Retina (tissue), 1 donor: ENCODE measurements around the gene CCDC63.
A peak's percentile ranks its signal among the peaks of the same experiment; 100 is the strongest.

Experiments
- DNase-seq: peaks from one replicate; pipeline ENCODE4 v3.0.0-alpha.2; 2016

CCDC63 gene

DNA sequence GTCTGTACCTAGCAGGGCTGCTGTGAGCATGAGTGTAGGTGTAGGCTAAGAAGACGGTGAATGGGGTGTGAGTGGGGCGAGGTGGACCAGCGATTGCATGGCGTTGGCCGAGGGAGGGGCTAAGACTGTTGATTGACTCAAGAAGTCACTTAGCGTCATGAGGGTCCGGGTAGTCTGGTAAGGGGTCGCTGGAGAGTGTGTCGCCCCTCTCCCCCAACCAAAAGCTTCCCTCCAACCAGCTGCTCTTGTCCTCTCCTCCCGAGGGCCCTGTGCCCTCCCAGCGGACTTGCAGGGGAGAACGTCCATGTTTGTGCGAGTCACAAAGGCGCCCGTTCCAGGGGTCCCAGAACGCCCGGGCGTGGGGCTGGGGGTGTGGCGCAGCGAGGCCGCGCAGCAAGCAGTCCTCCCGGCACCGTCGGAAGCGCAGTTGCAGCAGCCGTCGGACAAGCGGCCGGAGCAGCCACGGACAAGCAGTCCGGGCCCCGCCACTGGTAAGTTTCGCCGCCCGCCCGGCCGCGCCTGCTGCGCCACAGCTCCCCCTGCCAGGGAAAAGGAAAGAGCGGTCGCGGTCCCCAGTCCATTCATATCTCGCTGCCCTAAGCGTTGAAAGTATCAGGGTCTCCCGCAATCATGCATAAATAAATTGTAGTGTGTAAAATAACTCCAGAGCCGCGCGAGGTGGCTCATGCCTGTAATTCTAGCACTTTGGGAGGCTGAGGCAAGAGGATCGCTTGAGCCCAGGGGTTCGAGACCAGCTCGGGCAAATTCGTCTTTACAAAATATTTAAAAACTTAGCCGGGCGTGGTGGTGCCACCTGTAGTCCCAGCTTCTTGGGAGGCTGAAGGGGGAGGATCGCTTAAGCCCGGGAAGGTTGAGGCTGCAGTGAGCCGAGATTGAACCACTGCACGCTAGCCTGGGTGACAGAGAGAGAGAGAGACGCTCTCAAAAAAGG is at the start of gene CCDC63:
Gene CCDC63 (plus strand): TSS at position 373 of the 952 bp plus-strand sequence. CDS start 5,968 bp downstream, outside the sequence.
- peak; percentile 82 for DNase-seq

DNA sequence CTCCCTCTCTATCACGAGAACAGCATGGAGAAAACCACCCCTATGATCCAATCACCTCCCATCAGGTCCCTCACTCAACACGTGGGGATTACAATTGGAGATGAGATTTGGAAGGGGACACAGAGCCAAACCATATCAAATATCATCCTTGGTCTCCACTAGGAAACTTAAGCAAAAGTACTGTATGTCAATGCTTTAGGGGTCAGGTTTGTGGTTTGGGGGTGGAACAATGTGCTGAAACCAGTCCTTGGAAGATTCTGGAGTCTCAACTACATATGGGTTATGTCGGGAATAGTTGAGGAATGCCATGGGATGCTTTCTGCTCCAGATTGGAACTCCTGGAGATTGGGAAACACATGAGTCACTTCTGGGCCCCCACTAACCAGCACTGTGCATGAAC is 48.3 kb upstream of the CCDC63 start:
- no peak for DNase-seq

DNA sequence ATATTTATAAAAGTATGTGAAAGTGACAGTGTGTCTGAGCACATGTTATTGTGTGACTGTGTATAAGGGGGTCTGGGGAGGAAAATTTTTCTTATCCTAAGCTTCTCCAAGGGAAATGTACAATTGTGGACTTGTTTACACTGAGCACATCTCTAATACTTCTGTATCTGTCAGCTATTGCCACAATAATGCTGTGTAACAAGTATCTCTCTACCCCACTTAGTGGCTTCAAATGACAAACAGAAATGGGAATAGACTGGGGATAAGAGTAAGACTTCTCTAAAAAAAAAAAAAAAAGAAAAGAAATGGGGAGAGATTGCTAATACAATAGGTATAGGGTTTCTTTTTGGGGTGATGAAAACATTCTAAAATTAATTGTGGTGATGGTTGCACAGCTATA is 44.3 kb upstream of the CCDC63 start:
- DNase-seq = no peak

GRCh38 chr12:110804406-110804805 is 42.4 kb upstream of the CCDC63 start:
- no peak for DNase-seq

- no peak for DNase-seq
Measured at GRCh38 chr12:110807640-110808039, 39.1 kb upstream of the CCDC63 start.

- no peak for DNase-seq
Measured at GRCh38 chr12:110809149-110809548, 37.6 kb upstream of the CCDC63 start.

- no peak for DNase-seq
Measured at GRCh38 chr12:110811972-110812371, 34.8 kb upstream of the CCDC63 start.

- no peak for DNase-seq
Measured at GRCh38 chr12:110813285-110813684, 33.5 kb upstream of the CCDC63 start.

- DNase-seq = no peak
Measured at GRCh38 chr12:110813756-110814155, 33.0 kb upstream of the CCDC63 start.

DNA sequence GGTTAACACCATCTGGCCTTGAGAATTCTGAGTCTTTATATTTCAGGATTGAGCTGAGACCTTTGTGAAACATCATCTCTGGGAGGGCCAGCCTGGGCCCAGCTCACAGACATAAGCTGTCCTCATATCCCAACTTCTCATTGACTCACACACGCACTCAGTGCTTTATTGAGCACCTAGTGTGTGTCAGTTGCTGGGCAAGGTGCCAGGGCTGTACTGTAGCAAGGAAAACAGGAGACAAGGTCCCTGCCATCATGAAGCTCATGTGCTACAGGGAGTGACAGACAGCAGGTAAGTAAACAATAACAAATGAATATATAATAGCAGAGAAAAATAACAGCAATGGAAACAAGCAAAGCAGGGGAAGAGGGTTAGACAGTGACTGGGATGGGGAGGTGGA is 30.5 kb upstream of the CCDC63 start:
- DNase-seq = no peak

GRCh38 chr12:110816779-110817178 is 30.0 kb upstream of the CCDC63 start:
- DNase-seq = no peak

DNA sequence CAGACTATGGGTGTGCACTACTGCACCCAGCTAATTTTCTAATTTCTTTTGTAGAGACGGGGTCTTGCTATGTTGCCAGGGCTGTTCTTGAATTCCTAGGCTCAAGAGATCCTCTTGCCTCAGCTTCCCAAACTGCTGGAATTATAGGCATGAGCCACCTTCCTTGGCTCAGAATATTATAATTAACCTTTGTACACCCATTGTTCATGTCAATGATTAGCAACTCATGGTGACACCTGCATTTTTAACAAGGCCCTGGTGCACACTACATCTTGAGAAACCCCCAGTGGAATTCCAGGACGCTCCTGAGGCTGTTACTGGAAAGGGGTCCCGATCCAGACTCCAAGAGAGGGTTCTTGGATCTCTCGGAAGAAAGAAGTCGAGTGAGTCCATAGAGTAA is 28.3 kb upstream of the CCDC63 start:
- DNase-seq = no peak

GRCh38 chr12:110819150-110819549 is 27.6 kb upstream of the CCDC63 start:
- DNase-seq = no peak

GRCh38 chr12:110819646-110820045 is 27.1 kb upstream of the CCDC63 start:
- DNase-seq = no peak

GRCh38 chr12:110821917-110822316 is 24.9 kb upstream of the CCDC63 start:
- DNase-seq = no peak

DNA sequence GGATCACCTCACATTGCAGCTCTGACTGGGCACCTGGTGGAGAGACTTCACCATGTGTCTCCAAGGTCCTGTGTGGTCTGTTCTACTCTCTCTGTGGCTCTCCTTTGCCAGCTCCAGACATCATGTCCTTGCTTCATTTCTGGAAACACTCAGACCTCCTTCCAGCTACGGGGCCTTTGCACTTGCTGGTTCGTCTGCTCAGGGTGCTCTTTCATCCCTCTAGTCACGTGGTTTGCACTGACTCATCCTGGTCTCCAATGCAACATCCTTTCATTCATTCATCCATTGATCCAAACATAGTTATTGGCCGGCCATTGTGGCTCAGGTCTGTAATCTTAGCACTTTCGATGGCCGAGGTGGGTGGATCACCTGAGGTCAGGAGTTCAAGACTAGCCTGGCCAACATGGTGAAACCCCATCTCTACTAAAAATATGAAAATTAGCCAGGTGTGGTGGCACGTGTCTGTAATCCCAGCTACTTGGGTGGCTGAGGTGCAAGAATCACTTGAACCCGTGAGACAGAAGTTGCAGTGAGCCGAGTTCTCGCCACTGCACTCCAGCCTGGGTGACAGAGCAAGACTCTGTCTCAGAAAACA is 23.9 kb upstream of the CCDC63 start:
- no peak for DNase-seq

- DNase-seq = no peak
Measured at GRCh38 chr12:110824342-110824741, 22.4 kb upstream of the CCDC63 start.

GRCh38 chr12:110825530-110825929 is 21.3 kb upstream of the CCDC63 start:
- DNase-seq = no peak

GRCh38 chr12:110826592-110827200 is 20.1 kb upstream of the CCDC63 start:
- peak; percentile 79 for DNase-seq

- DNase-seq = no peak
Measured at GRCh38 chr12:110829308-110829707, 17.5 kb upstream of the CCDC63 start.

GRCh38 chr12:110836291-110836690 is 10.5 kb upstream of the CCDC63 start:
- DNase-seq = no peak

DNA sequence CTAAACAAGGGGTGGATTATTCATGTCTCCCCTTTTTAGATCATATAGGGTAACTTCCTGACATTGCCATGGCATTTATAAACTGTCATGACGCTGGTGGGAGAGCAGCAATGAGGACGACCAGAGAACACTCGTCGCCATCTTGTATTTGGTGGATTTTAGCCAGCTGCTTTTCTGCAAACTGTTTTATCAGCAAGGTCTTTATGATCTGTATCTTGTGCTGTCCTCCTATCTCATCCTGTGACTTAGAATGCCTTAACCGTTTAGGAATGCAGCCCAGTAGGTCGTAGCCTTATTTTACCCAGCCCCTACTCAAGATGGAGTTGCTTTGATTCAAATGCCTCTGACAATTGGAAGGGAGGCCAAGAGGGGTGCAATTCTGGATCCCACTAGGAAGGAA is 5.8 kb upstream of the CCDC63 start:
- no peak for DNase-seq

DNA sequence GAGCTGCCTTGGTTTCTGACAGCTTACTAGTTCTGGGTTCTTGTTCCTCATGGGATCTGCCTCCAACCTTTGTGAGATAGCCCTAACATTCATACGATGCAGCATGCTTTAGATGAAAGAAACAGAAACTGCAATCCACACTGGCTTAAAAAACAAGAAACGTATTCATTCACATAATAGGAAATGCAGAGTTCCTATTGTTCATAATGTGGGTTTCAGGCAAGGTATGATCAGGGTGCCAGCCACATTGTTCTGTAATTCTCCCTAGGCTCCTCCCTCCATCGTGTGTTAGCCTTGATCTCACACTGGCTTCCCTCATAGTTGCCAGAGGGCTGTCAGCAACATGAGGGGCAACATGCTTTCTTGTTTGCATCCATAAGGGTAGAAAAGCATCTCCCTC is 2.7 kb upstream of the CCDC63 start:
- DNase-seq = no peak
